ENCODE measurements around the gene NUDT1.

NUDT1 gene

GRCh38 chr7:2209146-2209960 lies 32.7 kb upstream of the NUDT1 start:
- Histone ChIP-seq H4K20me1 (ENCODE audit: control insufficient read depth, insufficient read depth, low read depth, low read length) (peaks cover 4% of the 10 kb centered on the region; the same call in 1 of the 2 replicates), H3K36me3 (ENCODE audit: control insufficient read depth, low read length) (peaks cover 78% of the 10 kb centered on the region), H3K79me2 (ENCODE audit: control insufficient read depth, low read length) (peaks cover 5% of the 10 kb centered on the region), H3F3A (ENCODE audit: control insufficient read depth, insufficient read depth) (0 out of 2 replicates have a peak, but pooled peaks cover 2% of the 10 kb centered on the region), H3K4me2 (ENCODE audit: low read length) (0 out of 2 replicates have a peak overlapping the region, but pooled peaks have one; percentile 4), H3K27me3 (ENCODE audit: control insufficient read depth, low read length) (no peaks in the 10 kb centered on the region), H3K4me3 (ENCODE audit: low read length) (no peak overlapping the region), H3K9me3 (ENCODE audit: control insufficient read depth, insufficient read depth, low read length) (no peaks in the 10 kb centered on the region), H3K4me1 (ENCODE audit: control insufficient read depth, low read length) (peaks cover 10% of the 10 kb centered on the region), H3K9me2 (replicated peaks; ENCODE audit: control insufficient read depth, low read length) (no peaks in the 10 kb centered on the region), H3K27ac (ENCODE audit: low read depth, low read length) (no peak overlapping the region)
- peak; percentile 90 for TF ChIP-seq CTCF (IDR thresholded peaks at IDR 0.05; ENCODE audit: low read depth, low read length, poor library complexity, severe bottlenecking)
- no peak for TF ChIP-seq EZH2phosphoT487 (IDR thresholded peaks at IDR 0.05; ENCODE audit: borderline replicate concordance, low read length)

GRCh38 chr7:2209961-2210323 lies 32.1 kb upstream of the NUDT1 start:
- H3K4me1 ChIP-seq (ENCODE audit: control insufficient read depth, low read length), result peaks cover 6% of the 10 kb centered on the region
- no peaks in the 10 kb centered on the region for H3K27me3 ChIP-seq (ENCODE audit: control insufficient read depth, low read length)
- no peak overlapping the region for H3K4me3 ChIP-seq (ENCODE audit: low read length)
- TF ChIP-seq CTCF (IDR thresholded peaks at IDR 0.05; ENCODE audit: low read depth, low read length, poor library complexity, severe bottlenecking) (no peak), EZH2phosphoT487 (IDR thresholded peaks at IDR 0.05; ENCODE audit: borderline replicate concordance, low read length) (no peak)
- no peaks in the 10 kb centered on the region for H3K9me3 ChIP-seq (ENCODE audit: control insufficient read depth, insufficient read depth, low read length)
- 0 out of 2 replicates have a peak, but pooled peaks cover under 1% of the 10 kb centered on the region for H3F3A ChIP-seq (ENCODE audit: control insufficient read depth, insufficient read depth)
- peaks cover 5% of the 10 kb centered on the region for H3K79me2 ChIP-seq (ENCODE audit: control insufficient read depth, low read length)
- H3K27ac ChIP-seq (ENCODE audit: low read depth, low read length), result no peak overlapping the region
- no peaks in the 10 kb centered on the region for H3K9me2 ChIP-seq (replicated peaks; ENCODE audit: control insufficient read depth, low read length)
- peaks cover 84% of the 10 kb centered on the region for H3K36me3 ChIP-seq (ENCODE audit: control insufficient read depth, low read length)
- H3K4me2 ChIP-seq (ENCODE audit: low read length), result 0 out of 2 replicates have a peak overlapping the region, but pooled peaks have one; percentile 4
- peaks cover 4% of the 10 kb centered on the region; the same call in 1 of the 2 replicates for H4K20me1 ChIP-seq (ENCODE audit: control insufficient read depth, insufficient read depth, low read depth, low read length)

- H3K4me3 ChIP-seq (ENCODE audit: low read length), result no peak overlapping the region
- H3F3A ChIP-seq (ENCODE audit: control insufficient read depth, insufficient read depth), result no peaks in the 10 kb centered on the region
- H3K27ac ChIP-seq (ENCODE audit: low read depth, low read length), result no peak overlapping the region
- H3K4me2 ChIP-seq (ENCODE audit: low read length), result no peak overlapping the region
- H3K9me2 ChIP-seq (replicated peaks; ENCODE audit: control insufficient read depth, low read length), result no peaks in the 10 kb centered on the region
- no peaks in the 10 kb centered on the region for H3K9me3 ChIP-seq (ENCODE audit: control insufficient read depth, insufficient read depth, low read length)
- peaks cover 6% of the 10 kb centered on the region for H3K4me1 ChIP-seq (ENCODE audit: control insufficient read depth, low read length)
- no peaks in the 10 kb centered on the region for H3K27me3 ChIP-seq (ENCODE audit: control insufficient read depth, low read length)
- no peak for TF ChIP-seq CTCF (IDR thresholded peaks at IDR 0.05; ENCODE audit: low read depth, low read length, poor library complexity, severe bottlenecking)
- TF ChIP-seq EZH2phosphoT487 (IDR thresholded peaks at IDR 0.05; ENCODE audit: borderline replicate concordance, low read length), result no peak
- H4K20me1 ChIP-seq (ENCODE audit: control insufficient read depth, insufficient read depth, low read depth, low read length), result peaks cover 4% of the 10 kb centered on the region; the same call in 1 of the 2 replicates
- H3K36me3 ChIP-seq (ENCODE audit: control insufficient read depth, low read length), result peaks cover 84% of the 10 kb centered on the region
- H3K79me2 ChIP-seq (ENCODE audit: control insufficient read depth, low read length), result peaks cover 5% of the 10 kb centered on the region
These were observed 31.3 kb upstream of the NUDT1 start for GRCh38 chr7:2210551-2211258.

Data from DOHH2 (cell line).